Loucy (cell line): ENCODE measurements around the gene TSHZ2.

Source experiments
- EZH2phosphoT487 ChIP-seq: fragments of 200-600 bp; IDR thresholded peaks from 2 replicates; pipeline ENCODE4 v1.6.1; 2018; ENCODE audit warnings: antibody characterized with exemption, mild to moderate bottlenecking, moderate library complexity, borderline replicate concordance
- TF ChIP-seq, protein P1 (sequence below): fragments of 200-600 bp; sonication (generic); conservative IDR thresholded peaks from 2 replicates; pipeline ENCODE4 v1.5.1; 2014; ENCODE audit warnings: mild to moderate bottlenecking, antibody characterized with exemption, low read length

DNA sequence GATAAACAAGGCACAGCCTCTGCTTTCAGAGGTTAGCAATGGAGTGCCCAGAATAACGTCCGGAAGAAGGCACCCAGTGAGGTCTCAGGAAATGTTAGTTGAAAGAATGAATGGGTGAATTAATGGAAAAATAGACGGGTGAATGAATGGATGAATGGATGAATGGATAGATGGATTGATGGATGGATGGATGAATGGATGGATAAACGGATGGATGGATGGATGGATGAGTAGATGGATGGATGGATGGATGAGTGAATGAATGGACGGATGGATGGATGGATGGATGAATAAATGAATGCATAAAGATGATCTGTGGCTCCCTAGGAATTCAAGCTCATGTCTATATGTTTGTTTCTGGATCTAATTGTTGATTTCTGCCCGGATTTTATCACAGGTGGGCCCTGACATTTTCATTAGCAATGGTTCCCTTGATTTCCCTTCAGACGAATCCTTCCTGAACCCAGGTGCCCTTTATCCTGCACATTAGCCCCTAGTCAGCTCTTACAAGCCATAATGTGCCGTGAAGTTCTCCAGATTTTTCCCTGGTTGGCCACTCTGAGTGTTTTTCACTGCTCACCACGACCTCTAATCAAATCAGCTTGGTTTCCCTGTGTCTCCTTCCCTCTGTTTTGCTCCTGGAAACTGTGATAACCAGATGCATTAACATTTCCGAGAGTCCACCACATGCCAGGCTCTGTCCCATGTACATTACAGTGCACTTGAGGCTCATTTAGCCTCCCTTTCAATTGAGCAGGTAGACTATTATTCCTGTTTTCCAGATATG, 22.2 kb downstream of the TSHZ2 start:
- TF ChIP-seq, protein P1, sequence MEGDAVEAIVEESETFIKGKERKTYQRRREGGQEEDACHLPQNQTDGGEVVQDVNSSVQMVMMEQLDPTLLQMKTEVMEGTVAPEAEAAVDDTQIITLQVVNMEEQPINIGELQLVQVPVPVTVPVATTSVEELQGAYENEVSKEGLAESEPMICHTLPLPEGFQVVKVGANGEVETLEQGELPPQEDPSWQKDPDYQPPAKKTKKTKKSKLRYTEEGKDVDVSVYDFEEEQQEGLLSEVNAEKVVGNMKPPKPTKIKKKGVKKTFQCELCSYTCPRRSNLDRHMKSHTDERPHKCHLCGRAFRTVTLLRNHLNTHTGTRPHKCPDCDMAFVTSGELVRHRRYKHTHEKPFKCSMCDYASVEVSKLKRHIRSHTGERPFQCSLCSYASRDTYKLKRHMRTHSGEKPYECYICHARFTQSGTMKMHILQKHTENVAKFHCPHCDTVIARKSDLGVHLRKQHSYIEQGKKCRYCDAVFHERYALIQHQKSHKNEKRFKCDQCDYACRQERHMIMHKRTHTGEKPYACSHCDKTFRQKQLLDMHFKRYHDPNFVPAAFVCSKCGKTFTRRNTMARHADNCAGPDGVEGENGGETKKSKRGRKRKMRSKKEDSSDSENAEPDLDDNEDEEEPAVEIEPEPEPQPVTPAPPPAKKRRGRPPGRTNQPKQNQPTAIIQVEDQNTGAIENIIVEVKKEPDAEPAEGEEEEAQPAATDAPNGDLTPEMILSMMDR, result no peak
- TF ChIP-seq EZH2phosphoT487, result no peak
